HCT116 (cell line): ENCODE results near the gene TMEM132A. TPM values are rescaled to one million over a fixed set of nuclear protein-coding genes. Genes with fewer than 3 reads are reported as not detected.

Source experiments
- ATAC-seq: fragments of 200-7000 bp; cut with Tn5 transposase; 2 replicates; pipeline ENCODE4 v1.9.1; 2020; ENCODE audit warnings: mild to moderate bottlenecking, moderate library complexity
- BruUV-seq: library from RNA; stranded (reverse); fragments of 400-500 nt; replicated peaks from 2 replicates; lab custom pipeline; 2021; lab: Mats Ljungman, UMichigan
- CTCF ChIA-PET: fragments of 300-600 bp; sonication (Branson Sonifier 250); formaldehyde crosslinking; loops from one replicate; lab custom pipeline; 2021; ENCODE audit warnings: antibody characterized with exemption; lab: Charles Lee
- POLR2A ChIA-PET: fragments of 300-600, 350-600 bp; sonication (Branson Sonifier 250); formaldehyde crosslinking; loops from one replicate; lab custom pipeline; 2021; ENCODE audit warnings: antibody characterized with exemption; lab: Charles Lee
- RAD21 ChIA-PET, 2 experiments: fragments of 300-600 bp; sonication (Branson Sonifier 250); formaldehyde crosslinking; loops; one replicate each; lab custom pipeline; 2023; ENCODE audit warnings: low total read pairs in 2 of 2; ENCODE audit not compliant: uncharacterized antibody in 2 of 2, unreplicated experiment in 2 of 2, low non-redundant PET in 1 of 2; lab: Charles Lee
- DNase-seq: peaks from one replicate; pipeline ENCODE4 v3.0.0-alpha.2; 2010; ENCODE audit warnings: low read depth, low spot score
- H2AFZ ChIP-seq: fragments of 200-600 bp; shearing (Covaris generic), sonication (generic); 2 replicates; pipeline ENCODE4 v1.6.1; 2017; ENCODE audit warnings: low read depth, mixed run types, mixed read lengths, antibody characterized with exemption, low read length; ENCODE audit not compliant: poor library complexity, severe bottlenecking
- H3K27ac ChIP-seq: 2 replicates; pipeline ENCODE4 v1.5.1; 2012; ENCODE audit warnings: low read depth, low read length
- H3K27me3 ChIP-seq: fragments of 200-600 bp; sonication (generic); 2 replicates; pipeline ENCODE4 v1.6.1; 2016; ENCODE audit warnings: mixed run types, low read length, mixed read lengths; ENCODE audit not compliant: insufficient read depth
- H3K36me3 ChIP-seq, 2 experiments: fragments of 200-500 bp in 1 of 2; fragments of 200-600 bp in 1 of 2; sonication (Bioruptor generic) in 1 of 2; sonication (generic) in 1 of 2; 2 replicates each; pipeline versions ENCODE4 v1.5.1 to v1.6.1; 2014 to 2016; ENCODE audit warnings: low read length in 2 of 2, inconsistent platforms in 1 of 2, mixed read lengths in 1 of 2, mixed run types in 1 of 2; ENCODE audit not compliant: insufficient read depth in 2 of 2, control insufficient read depth in 1 of 2
- H3K4me1 ChIP-seq, 2 experiments: fragments of 200-600 bp in 1 of 2; sonication (generic) in 1 of 2; 2 replicates each; pipeline versions ENCODE4 v1.5.1 to v1.6.1; 2012 to 2017; ENCODE audit warnings: low read length in 2 of 2, inconsistent platforms in 1 of 2, mild to moderate bottlenecking in 1 of 2, mixed read lengths in 1 of 2, mixed run types in 1 of 2, moderate library complexity in 1 of 2; ENCODE audit not compliant: insufficient read depth in 2 of 2, control insufficient read depth in 1 of 2
- H3K4me2 ChIP-seq: fragments of 200-600 bp; sonication (generic); 2 replicates; pipeline ENCODE4 v1.6.1; 2017; ENCODE audit warnings: mixed run types, low read length, mixed read lengths
- H3K4me3 ChIP-seq, 2 experiments: fragments of 200-600 bp in 1 of 2; sonication (generic) in 1 of 2; replicated peaks in 1 of 2; 2 replicates each; pipeline ENCODE4 v1.5.1; 2011 to 2016; ENCODE audit warnings: low read length in 2 of 2, control low read depth in 1 of 2, low read depth in 1 of 2, mild to moderate bottlenecking in 1 of 2, mixed read lengths in 1 of 2, mixed run types in 1 of 2
- H3K79me2 ChIP-seq: fragments of 200-600 bp; sonication (generic); 2 replicates; pipeline ENCODE4 v1.6.1; 2017; ENCODE audit warnings: mild to moderate bottlenecking, mixed run types, low read length, moderate library complexity, mixed read lengths; ENCODE audit not compliant: insufficient read depth
- H3K9ac ChIP-seq: fragments of 200-600 bp; sonication (generic); 2 replicates; pipeline ENCODE4 v1.6.1; 2016; ENCODE audit warnings: low read length, mixed read lengths
- H3K9me2 ChIP-seq: fragments of 200-600 bp; sonication (generic), shearing (Covaris generic); 2 replicates; pipeline ENCODE4 v1.6.1; 2017; ENCODE audit warnings: mixed run types, mild to moderate bottlenecking, moderate library complexity; ENCODE audit not compliant: insufficient read depth
- H3K9me3 ChIP-seq, 2 experiments: fragments of 200-500 bp in 1 of 2; fragments of 200-600 bp in 1 of 2; sonication (Bioruptor generic) in 1 of 2; sonication (generic) in 1 of 2; 2 replicates each; pipeline ENCODE4 v1.6.1; 2014 to 2017; ENCODE audit warnings: low read length in 2 of 2, mixed read lengths in 2 of 2, inconsistent platforms in 1 of 2, low read depth in 1 of 2, mild to moderate bottlenecking in 1 of 2, mixed run types in 1 of 2, moderate library complexity in 1 of 2; ENCODE audit not compliant: control insufficient read depth in 1 of 2, insufficient read depth in 1 of 2
- H4K20me1 ChIP-seq: fragments of 200-600 bp; sonication (generic), shearing (Covaris generic); 2 replicates; pipeline ENCODE4 v1.6.1; 2017; ENCODE audit warnings: mixed run types, mild to moderate bottlenecking, moderate library complexity; ENCODE audit not compliant: insufficient read depth
- CBX3 ChIP-seq: IDR thresholded peaks from 2 replicates; pipeline ENCODE4 v1.6.1; 2012; ENCODE audit warnings: low read depth
- POLR2AphosphoS5 ChIP-seq: IDR thresholded peaks from 2 replicates; pipeline ENCODE4 v1.6.1; 2011; ENCODE audit warnings: mild to moderate bottlenecking, low read depth, low read length, moderate library complexity
- RAD21 ChIP-seq: IDR thresholded peaks from 2 replicates; pipeline ENCODE4 v1.6.1; 2012; ENCODE audit warnings: low read depth, mild to moderate bottlenecking
- REST ChIP-seq: IDR thresholded peaks from 2 replicates; pipeline ENCODE4 v1.6.1; 2012; ENCODE audit warnings: low read depth
- ZFX ChIP-seq: fragments of 450-650 bp; IDR thresholded peaks from 2 replicates; pipeline ENCODE4 v1.6.1; 2017
- intact Hi-C: fragments of 100-400 bp; cut with micrococcal nuclease; formaldehyde crosslinking; loops from 2 replicates; pipeline ENCODE4 v1.10.0; 2022
- total RNA-seq: library from RNA; stranded (reverse); gene quantifications from one replicate; pipeline ENCODE4 v1.2.1, GENCODE V29; 2021; ENCODE audit not compliant: unreplicated experiment
- TF ChIP-seq, protein P1 (sequence below): IDR thresholded peaks from 2 replicates; pipeline ENCODE4 v1.6.1; 2012
- TF ChIP-seq, protein P2 (sequence below), 3 experiments: fragments of 200-600 bp in 1 of 3; sonication (generic) in 1 of 3; IDR thresholded peaks in 2 of 3; conservative IDR thresholded peaks in 1 of 3; 2 replicates each; pipeline ENCODE4 v1.5.1; 2012 to 2017; ENCODE audit warnings: low read depth in 2 of 3, low read length in 2 of 3, antibody characterized with exemption in 1 of 3, borderline replicate concordance in 1 of 3, control low read depth in 1 of 3, mild to moderate bottlenecking in 1 of 3, mixed read lengths in 1 of 3, mixed run types in 1 of 3, moderate library complexity in 1 of 3; ENCODE audit not compliant: insufficient read depth in 1 of 3

The TMEM132A gene
- total RNA-seq, 1 experiment from 2014 or later, result 120 TPM

DNA sequence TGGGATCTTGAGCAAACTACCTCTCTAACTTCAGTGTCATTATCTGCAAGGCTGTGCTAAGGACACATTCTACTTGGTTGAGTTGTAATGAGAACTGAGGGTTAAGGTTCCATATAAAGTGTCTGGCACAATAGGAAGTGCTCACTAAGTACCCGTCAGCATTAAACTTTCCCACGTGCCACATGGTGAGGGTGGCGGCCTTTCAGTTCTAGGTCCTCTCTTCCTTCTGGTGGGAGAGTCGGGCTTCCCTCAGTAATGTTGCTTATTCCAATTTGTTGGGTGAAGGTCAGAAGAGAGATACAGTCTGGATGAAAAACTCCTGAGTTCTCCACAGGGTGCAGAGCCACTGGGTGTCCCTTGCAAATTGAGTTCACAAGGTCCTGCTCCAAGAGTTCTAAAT is 42.6 kb downstream of the TMEM132A start:
- H3K36me3 ChIP-seq, result no peaks in the 10 kb centered on the region
- RAD21 ChIA-PET, result interaction anchor here in 1 of 2 experiments (0.7 kb wide), 1 partner anchor 105 kb away, joined by 4 read pairs; no protein-coding TSS in a partner anchor
- no peak overlapping the region for H3K4me3 ChIP-seq
- ATAC-seq, result no peak
- no TSS peak for BruUV-seq
- no peaks in the 10 kb centered on the region for H4K20me1 ChIP-seq
- TF ChIP-seq, protein P1, sequence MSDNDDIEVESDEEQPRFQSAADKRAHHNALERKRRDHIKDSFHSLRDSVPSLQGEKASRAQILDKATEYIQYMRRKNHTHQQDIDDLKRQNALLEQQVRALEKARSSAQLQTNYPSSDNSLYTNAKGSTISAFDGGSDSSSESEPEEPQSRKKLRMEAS, result no peak
- no peak for TF ChIP-seq ZFX
- TF ChIP-seq CBX3, result no peak
- TF ChIP-seq REST, result no peak
- no peak for TF ChIP-seq POLR2AphosphoS5
- TF ChIP-seq RAD21, result no peak
- TF ChIP-seq, protein P2, sequence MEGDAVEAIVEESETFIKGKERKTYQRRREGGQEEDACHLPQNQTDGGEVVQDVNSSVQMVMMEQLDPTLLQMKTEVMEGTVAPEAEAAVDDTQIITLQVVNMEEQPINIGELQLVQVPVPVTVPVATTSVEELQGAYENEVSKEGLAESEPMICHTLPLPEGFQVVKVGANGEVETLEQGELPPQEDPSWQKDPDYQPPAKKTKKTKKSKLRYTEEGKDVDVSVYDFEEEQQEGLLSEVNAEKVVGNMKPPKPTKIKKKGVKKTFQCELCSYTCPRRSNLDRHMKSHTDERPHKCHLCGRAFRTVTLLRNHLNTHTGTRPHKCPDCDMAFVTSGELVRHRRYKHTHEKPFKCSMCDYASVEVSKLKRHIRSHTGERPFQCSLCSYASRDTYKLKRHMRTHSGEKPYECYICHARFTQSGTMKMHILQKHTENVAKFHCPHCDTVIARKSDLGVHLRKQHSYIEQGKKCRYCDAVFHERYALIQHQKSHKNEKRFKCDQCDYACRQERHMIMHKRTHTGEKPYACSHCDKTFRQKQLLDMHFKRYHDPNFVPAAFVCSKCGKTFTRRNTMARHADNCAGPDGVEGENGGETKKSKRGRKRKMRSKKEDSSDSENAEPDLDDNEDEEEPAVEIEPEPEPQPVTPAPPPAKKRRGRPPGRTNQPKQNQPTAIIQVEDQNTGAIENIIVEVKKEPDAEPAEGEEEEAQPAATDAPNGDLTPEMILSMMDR (IDR thresholded peaks at IDR 0.05 in 2 of 3, conservative IDR thresholded peaks at IDR 0.05 in 1 of 3; ENCODE audit: borderline replicate concordance in 1 of 3, insufficient read depth in 1 of 3, low read depth in 2 of 3, low read length in 2 of 3), result no peak
- TF ChIP-seq, all 23 proteins: peak for 0
- ChIA-PET CTCF (no interaction called here), POLR2A (no interaction called here)
- no peak overlapping the region for H3K9ac ChIP-seq
- H3K79me2 ChIP-seq, result no peaks in the 10 kb centered on the region
- no peak overlapping the region for H3K4me2 ChIP-seq
- H3K27ac ChIP-seq, result no peak overlapping the region
- intact Hi-C loops, result no loop called here
- no peak for DNase-seq
- H3K4me1 ChIP-seq, result no peaks in the 10 kb centered on the region
- no peak overlapping the region for H2AFZ ChIP-seq
- H3K9me3 ChIP-seq, result no peaks in the 10 kb centered on the region; a peak in 2 of 4 replicates
- H3K9me2 ChIP-seq, result no peaks in the 10 kb centered on the region
- 0 out of 2 replicates have a peak, but pooled peaks cover 5% of the 10 kb centered on the region for H3K27me3 ChIP-seq
